OCI-LY7 (cell line): ENCODE data around the gene ST6GAL1. TPM values are rescaled to one million over a fixed set of nuclear protein-coding genes. Genes with fewer than 3 reads are reported as not detected.

Experiments
- total RNA-seq, 2 experiments: library from RNA; depleted of rRNA in 1 of 2; stranded (reverse); fragments of >200 nt in 1 of 2; shearing (Covaris generic) in 1 of 2; gene quantifications; 2 replicates each; pipeline ENCODE4 v1.2.3, GENCODE V29; 2014 to 2022

Gene ST6GAL1
- total RNA-seq, 2 experiments from 2014 or later: 192 to 375 TPM

Other genes starting within 250 kb of the ST6GAL1 start
- not detected in 2 replicates for gene KNG1, start 213.2 kb upstream of the ST6GAL1 start, total RNA-seq (2014; rRNA removed; shearing (Covaris generic))
- not detected in 2 replicates for gene KNG1, start 213.2 kb upstream of the ST6GAL1 start, total RNA-seq (2022)
- gene EIF4A2, start 146.9 kb upstream of the ST6GAL1 start, total RNA-seq (2014; rRNA removed; shearing (Covaris generic)): 506 and 596 TPM in 2 replicates
- gene EIF4A2, start 146.9 kb upstream of the ST6GAL1 start, total RNA-seq (2022): 425 and 437 TPM in 2 replicates
- gene RFC4, start 124.0 kb upstream of the ST6GAL1 start, total RNA-seq (2014; rRNA removed; shearing (Covaris generic)): 114 and 137 TPM in 2 replicates
- 118 and 126 TPM in 2 replicates for gene RFC4, start 124.0 kb upstream of the ST6GAL1 start, total RNA-seq (2022)
- gene ADIPOQ, start 87.8 kb upstream of the ST6GAL1 start, total RNA-seq (2014; rRNA removed; shearing (Covaris generic)): not detected in 2 replicates
- not detected in 2 replicates for gene ADIPOQ, start 87.8 kb upstream of the ST6GAL1 start, total RNA-seq (2022)
- 79.2 and 92.2 TPM in 2 replicates for gene RPL39L, start 209.0 kb downstream of the ST6GAL1 start, total RNA-seq (2014; rRNA removed; shearing (Covaris generic))
- gene RPL39L, start 209.0 kb downstream of the ST6GAL1 start, total RNA-seq (2022): 46.2 and 46.5 TPM in 2 replicates